Cardiac fibroblast (primary cell): ENCODE results near the gene CDK5RAP3.
"Not testable (repeated sequence)": the region's sequence is repeated elsewhere in the genome, so short reads cannot be mapped to it uniquely, and the experiment has no call there.

Experiments used
- DNase-seq, 2 donors: peaks; one replicate each; pipeline versions ENCODE4 v3.0.0 to v3.0.0-alpha.2; 2010; ENCODE audit warnings: low read depth in 2 of 2
- H3K4me3 ChIP-seq, 2 donors: replicated peaks in 1 of 2; 1 replicate in 1 of 2; 2 replicates in 1 of 2; pipeline ENCODE4 v1.5.1; 2011; ENCODE audit warnings: low read depth in 2 of 2, low read length in 2 of 2, mild to moderate bottlenecking in 2 of 2, moderate library complexity in 1 of 2
- CTCF ChIP-seq: IDR thresholded peaks from one replicate; pipeline ENCODE4 v1.5.1; 2011; ENCODE audit warnings: low read depth, mild to moderate bottlenecking, low read length, inconsistent platforms

The CDK5RAP3 gene

DNA sequence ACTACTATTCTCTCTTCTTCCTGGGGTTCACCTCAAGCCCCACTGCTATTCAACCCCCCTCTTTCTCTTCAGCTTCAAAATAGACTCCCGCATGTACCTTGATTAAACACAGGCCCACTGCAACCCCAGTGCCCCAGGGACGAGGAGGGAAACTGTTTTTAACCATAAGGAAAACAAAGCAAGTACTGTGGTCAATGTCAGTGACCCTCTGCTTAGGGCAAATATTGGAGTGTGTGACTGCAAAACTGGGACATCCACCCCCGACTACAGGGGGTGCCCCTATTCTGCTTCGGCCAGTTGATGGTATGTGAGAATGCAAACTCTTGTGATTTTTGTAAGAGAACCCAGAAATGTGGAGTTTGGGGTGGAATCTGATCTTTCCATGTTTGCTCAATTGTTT lies 39.1 kb upstream of the CDK5RAP3 start:
- TF ChIP-seq CTCF: no peak
- no peak for DNase-seq

DNA sequence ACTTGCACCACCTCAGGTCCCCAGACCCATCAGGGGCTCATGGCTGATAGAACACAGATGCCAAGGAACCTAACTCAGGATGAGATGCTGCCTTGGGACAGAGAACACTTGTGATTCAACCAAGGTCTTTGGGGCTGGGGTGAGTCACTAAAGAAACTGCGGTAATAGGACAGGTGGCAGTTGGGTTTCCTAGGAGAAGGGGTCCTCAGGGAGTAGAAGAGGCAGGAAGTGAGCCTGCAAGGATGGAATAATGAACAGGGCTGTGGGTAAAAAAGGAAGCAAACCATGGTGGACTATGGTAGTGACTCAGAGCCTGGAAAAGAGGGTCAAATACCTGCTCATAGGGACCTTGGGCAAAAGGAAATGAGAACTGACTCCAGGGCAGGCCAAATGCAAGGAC lies 36.1 kb upstream of the CDK5RAP3 start:
- H3K4me3 ChIP-seq: no peak overlapping the region
- DNase-seq: peak in 1 of 2 donors; percentile 75
- TF ChIP-seq CTCF: no peak

More for the DNA sequence above, 39.1 kb upstream of the CDK5RAP3 start:
- H3K4me3 ChIP-seq: no peak overlapping the region

DNA sequence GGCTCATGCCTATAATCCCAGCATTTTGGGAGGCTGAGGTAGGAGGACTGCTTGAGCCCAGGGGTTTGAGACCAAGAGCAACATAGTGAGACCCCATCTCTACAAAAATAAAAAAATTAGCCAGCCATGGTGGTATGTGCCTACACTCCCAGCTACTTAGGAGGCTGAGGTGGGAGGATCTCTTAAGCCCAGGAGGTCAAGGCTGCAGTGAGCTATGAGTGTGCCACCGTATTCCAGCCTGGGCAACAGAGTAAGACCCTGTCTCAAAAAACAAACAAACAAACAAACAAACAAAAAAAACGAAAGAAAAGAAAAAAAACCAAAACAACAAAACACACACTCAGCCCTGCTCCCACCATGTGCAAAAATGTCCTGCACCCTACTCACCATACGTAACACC lies 35.4 kb upstream of the CDK5RAP3 start:
- not testable (repeated sequence) for DNase-seq

DNA sequence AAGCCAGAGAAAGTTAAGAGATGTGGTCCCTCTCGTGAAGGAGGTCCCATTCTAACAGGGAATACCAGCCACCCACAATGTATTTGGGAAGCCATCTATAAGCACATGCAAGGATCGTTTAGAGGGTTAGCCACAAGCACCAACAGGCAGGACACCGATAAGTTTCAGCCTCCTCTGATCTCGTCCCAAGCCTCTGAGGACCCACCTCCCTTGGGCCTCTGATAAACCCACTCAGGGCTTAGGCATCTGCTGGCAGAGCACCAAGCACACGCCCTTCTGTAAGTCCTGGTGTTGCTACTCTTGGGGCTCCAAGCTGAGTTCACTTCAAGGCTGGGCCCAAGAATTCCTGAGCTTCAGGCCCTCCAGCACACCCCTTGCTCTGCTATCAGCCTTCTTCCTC lies 35.0 kb upstream of the CDK5RAP3 start:
- H3K4me3 ChIP-seq: no peak overlapping the region
- DNase-seq: peak; percentile 51 to 82
- no peak for TF ChIP-seq CTCF

More for the DNA sequence above, 35.4 kb upstream of the CDK5RAP3 start:
- H3K4me3 ChIP-seq: not testable (repeated sequence)

DNA sequence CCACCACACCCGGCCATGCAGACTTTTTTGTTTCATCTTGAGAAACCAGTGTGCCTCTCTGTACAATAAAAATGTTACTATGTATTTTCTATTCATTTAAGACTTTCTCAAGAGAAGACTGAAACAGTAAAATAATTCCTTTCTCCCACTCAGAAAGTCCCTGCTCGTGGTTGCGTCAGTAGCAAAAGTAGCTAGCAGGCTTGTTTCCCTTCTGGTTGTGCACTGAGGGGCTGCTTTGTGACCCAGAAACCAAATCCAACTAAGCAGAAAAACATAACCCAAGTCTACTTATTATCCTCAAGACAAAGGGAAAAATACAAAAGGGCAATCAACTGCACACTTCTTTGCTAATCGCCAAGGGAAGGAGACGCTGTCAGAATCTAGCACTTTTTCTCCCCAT lies 33.0 kb upstream of the CDK5RAP3 start:
- no peak for TF ChIP-seq CTCF
- no peak for DNase-seq
- H3K4me3 ChIP-seq: no peak overlapping the region

- peak; percentile 98 to 99 for DNase-seq
- no peak for TF ChIP-seq CTCF
Measured at GRCh38 chr17:47941246-47942095, 29.4 kb upstream of the CDK5RAP3 start, which contains the start of gene PNPO. Gene PNPO (plus strand): TSS chr17:47941571. CDS start chr17:47941676, 105 bp downstream.

GRCh38 chr17:47942096-47942510 lies 28.8 kb upstream of the CDK5RAP3 start:
- TF ChIP-seq CTCF: no peak

More at GRCh38 chr17:47941246-47942095, 29.4 kb upstream of the CDK5RAP3 start, which contains the start of gene PNPO:
- peak within 1 kb of the TSS; percentile 83 to 90 for H3K4me3 ChIP-seq

More at GRCh38 chr17:47942096-47942510, 28.8 kb upstream of the CDK5RAP3 start:
- DNase-seq: no peak
- H3K4me3 ChIP-seq: peak overlapping the region; percentile 83 to 90
